B cell (primary cell): Measurements from ENCODE around the gene SKIC8. TPM values are rescaled to one million over a fixed set of nuclear protein-coding genes. Genes with fewer than 3 reads are reported as not detected.

Experiments used
- ATAC-seq: fragments of 200-7000 bp; cut with Tn5 transposase; one replicate; pipeline ENCODE4 v1.10.0; 2021; ENCODE audit warnings: low read depth, mild to moderate bottlenecking, moderate number of reproducible peaks, moderate library complexity
- CTCF ChIA-PET: fragments of 350-600 bp; sonication (Branson Sonifier 250); formaldehyde crosslinking; loops from one replicate; lab custom pipeline; 2021; ENCODE audit warnings: antibody characterized with exemption, inconsistent platforms; lab: Charles Lee
- POLR2A ChIA-PET: fragments of 350-600 bp; sonication (Branson Sonifier 250); formaldehyde crosslinking; loops from one replicate; lab custom pipeline; 2021; ENCODE audit warnings: antibody characterized with exemption; lab: Charles Lee
- DNase-seq: peaks from one replicate; pipeline ENCODE4 v3.0.0; 2013
- H2AFZ ChIP-seq: 2 replicates; pipeline ENCODE4 v1.6.1; 2012; ENCODE audit warnings: mild to moderate bottlenecking, low read depth, low read length; ENCODE audit not compliant: insufficient read depth, poor library complexity, severe bottlenecking
- H3K27ac ChIP-seq, 2 donors: 1 replicate in 1 of 2; 2 replicates in 1 of 2; pipeline ENCODE4 v1.5.1; 2012 to 2013; ENCODE audit warnings: low read length in 2 of 2, mild to moderate bottlenecking in 2 of 2, moderate library complexity in 1 of 2
- H3K27me3 ChIP-seq, 4 experiments: fragments of 200-600 bp in 1 of 4; sonication (generic) in 1 of 4; replicated peaks in 1 of 4; 1 replicate in 2 of 4; 2 replicates in 2 of 4; pipeline versions ENCODE4 v1.6.1 to v1.7.0; 2013 to 2016; ENCODE audit warnings: low read length in 3 of 4, mild to moderate bottlenecking in 2 of 4, mixed read lengths in 1 of 4, moderate library complexity in 1 of 4; ENCODE audit not compliant: insufficient read depth in 4 of 4, control insufficient read depth in 3 of 4; ENCODE audit errors: control extremely low read depth in 1 of 4
- H3K36me3 ChIP-seq, 2 experiments: replicated peaks in 1 of 2; 1 replicate in 1 of 2; 2 replicates in 1 of 2; pipeline versions ENCODE4 v1.6.1 to v1.7.1; 2013; ENCODE audit warnings: low read length in 1 of 2; ENCODE audit not compliant: insufficient read depth in 2 of 2, control insufficient read depth in 1 of 2; ENCODE audit errors: control extremely low read depth in 1 of 2, extremely low read depth in 1 of 2
- H3K4me1 ChIP-seq, 2 donors: fragments of 200-600 bp in 1 of 2; sonication (generic) in 1 of 2; 1 replicate in 1 of 2; 2 replicates in 1 of 2; pipeline versions ENCODE4 v1.5.1 to v1.6.1; 2013 to 2017; ENCODE audit warnings: low read length in 2 of 2; ENCODE audit not compliant: control insufficient read depth in 2 of 2, insufficient read depth in 2 of 2
- H3K4me2 ChIP-seq: replicated peaks from 2 replicates; pipeline ENCODE3; 2012; ENCODE audit warnings: mild to moderate bottlenecking, low read depth, low read length; ENCODE audit not compliant: poor library complexity, severe bottlenecking
- H3K4me3 ChIP-seq, 5 experiments: fragments of 200-600 bp in 1 of 5; sonication (generic) in 1 of 5; 1 replicate in 3 of 5; 2 replicates in 2 of 5; pipeline versions ENCODE4 v1.5.1 to v1.7.0; 2011 to 2016; ENCODE audit warnings: low read length in 4 of 5, mild to moderate bottlenecking in 4 of 5, low read depth in 2 of 5, control low read depth in 1 of 5, moderate library complexity in 1 of 5; ENCODE audit not compliant: insufficient read depth in 1 of 5; ENCODE audit errors: control extremely low read depth in 1 of 5, extremely low read depth in 1 of 5
- H3K79me2 ChIP-seq: fragments of 200-600 bp; sonication (generic); one replicate; pipeline ENCODE4 v1.6.0; 2016; ENCODE audit warnings: low read length; ENCODE audit not compliant: control insufficient read depth, insufficient read depth
- H3K9ac ChIP-seq: fragments of 200-600 bp; sonication (generic); 2 replicates; pipeline ENCODE4 v1.6.1; 2017; ENCODE audit warnings: mild to moderate bottlenecking, low read length, moderate library complexity
- H3K9me3 ChIP-seq, 3 donors: one replicate each; pipeline versions ENCODE4 v1.6.1 to v1.7.1; 2013; ENCODE audit warnings: low read length in 2 of 3; ENCODE audit not compliant: control insufficient read depth in 2 of 3, insufficient read depth in 1 of 3; ENCODE audit errors: control extremely low read depth in 1 of 3
- H4K20me1 ChIP-seq: 2 replicates; pipeline ENCODE4 v1.6.0; 2012; ENCODE audit warnings: mild to moderate bottlenecking, low read length; ENCODE audit not compliant: insufficient read depth, control insufficient read depth, poor library complexity, severe bottlenecking
- H3K27ac Mint-ChIP-seq: one replicate; pipeline ENCODE4 v1.8.0; 2021; ENCODE audit warnings: mixed read lengths
- H3K27me3 Mint-ChIP-seq: one replicate; pipeline ENCODE4 v1.8.0; 2021; ENCODE audit warnings: mixed read lengths
- H3K4me1 Mint-ChIP-seq: one replicate; pipeline ENCODE4 v1.8.0; 2021; ENCODE audit warnings: mixed read lengths
- H3K4me3 Mint-ChIP-seq: one replicate; pipeline ENCODE4 v1.8.0; 2021; ENCODE audit warnings: mixed read lengths
- H3K9me3 Mint-ChIP-seq: one replicate; pipeline ENCODE4 v1.8.0; 2022; ENCODE audit warnings: mixed read lengths; ENCODE audit not compliant: insufficient read depth
- EZH2 ChIP-seq: IDR thresholded peaks from 2 replicates; pipeline ENCODE4 v1.6.1; 2012; ENCODE audit warnings: borderline replicate concordance, low read depth, mild to moderate bottlenecking, moderate library complexity, low read length; ENCODE audit not compliant: insufficient read depth, poor library complexity, severe bottlenecking
- WGBS: methylation state at CpG from one replicate; pipeline ENCODE4 v1.1.5; 2013; ENCODE audit warnings: missing lambda C conversion rate; ENCODE audit not compliant: insufficient coverage; 5-methylcytosine and 5-hydroxymethylcytosine counted together
- intact Hi-C: fragments of 100-400 bp; cut with micrococcal nuclease; formaldehyde crosslinking; loops from one replicate; pipeline ENCODE4 v1.10.0; 2022
- polyA plus RNA-seq: library from polyadenylated mRNA; depleted of rRNA; stranded (reverse); fragments of >200 nt; gene quantifications from 2 replicates; pipeline ENCODE4 v1.2.3, GENCODE V29; 2012
- total RNA-seq, 2 donors: library from RNA; stranded (reverse); fragments of 120-200 nt in 1 of 2; gene quantifications; 1 replicate in 1 of 2; 2 replicates in 1 of 2; pipeline versions ENCODE4 v1.2.3 to v1.2.4, GENCODE V29; 2013 to 2022
- TF ChIP-seq, protein P1 (sequence below): fragments of 200-600 bp; IDR thresholded peaks from one replicate; pipeline ENCODE4 v1.8.0; 2022; ENCODE audit warnings: antibody characterized with exemption, mild to moderate bottlenecking

SKIC8 gene
- total and polyA plus RNA-seq, 2 donors (not counting 1 experiment from before 2014, with no cell fraction given) = 31.9 to 40.2 TPM

DNA sequence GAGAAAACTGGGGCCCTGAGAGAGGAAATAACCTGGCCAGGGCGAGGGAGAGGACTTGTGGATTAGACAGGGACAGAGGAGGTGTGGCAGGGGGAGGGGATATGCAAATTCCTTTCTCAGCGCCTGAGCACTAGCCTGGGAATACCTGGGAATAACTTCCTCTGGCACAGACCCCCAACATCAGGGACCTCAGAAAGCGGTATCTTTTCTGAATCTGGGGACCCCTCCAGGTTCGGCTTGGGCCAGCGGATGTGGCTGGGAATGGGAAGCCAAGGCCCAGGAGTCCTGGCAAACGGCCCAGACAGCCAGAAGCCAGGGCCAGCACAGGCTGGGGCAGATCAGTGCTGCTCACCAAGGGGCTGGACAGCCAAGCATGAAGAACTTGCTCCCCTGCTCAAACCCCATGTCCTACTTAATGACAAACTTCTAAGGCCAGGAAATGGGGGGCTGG lies 55.9 kb downstream of the SKIC8 start:
- CTCF ChIA-PET = interaction anchor here (1.4 to 8.0 kb wide), 3 partner anchors 47 to 284 kb away, joined by 7 to 195 read pairs (median 78); no protein-coding TSS in a partner anchor
- WGBS = 86% methylated on average over 6 of the region's 6 CpGs
- intact Hi-C loops = no loop called here

DNA sequence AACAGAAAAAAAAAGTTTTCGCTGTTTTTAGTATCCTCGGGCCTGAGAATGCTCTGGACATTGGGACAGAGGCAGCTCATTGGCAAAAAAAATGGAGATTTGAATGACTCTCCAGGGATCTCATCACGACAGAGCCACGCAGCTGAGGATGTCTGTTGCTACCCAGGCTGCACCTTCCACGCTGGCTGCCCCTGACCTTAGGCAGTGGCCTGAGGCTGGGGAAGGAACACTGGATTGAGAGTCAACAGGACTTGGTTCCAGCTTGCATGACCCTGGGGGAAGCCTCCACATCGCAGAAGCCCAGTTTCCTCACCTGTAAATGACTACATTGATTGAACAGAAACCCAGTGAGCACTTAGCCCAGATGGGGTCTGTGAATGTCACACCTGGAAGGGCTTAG lies 56.4 kb downstream of the SKIC8 start:
- Histone ChIP-seq H2AFZ (no peak overlapping the region), H3K9me3 (no peaks in the 10 kb centered on the region), H3K4me3 (no peak overlapping the region), H3K27me3 (peaks cover 0 to 7% (median 0%) of the 10 kb centered on the region in 4 experiments), H3K4me1 (no peaks in the 10 kb centered on the region), H3K27ac (no peak overlapping the region), H3K4me2 (no peak overlapping the region), H3K36me3 (no peaks in the 10 kb centered on the region), H4K20me1 (no peaks in the 10 kb centered on the region), H3K79me2 (no peaks in the 10 kb centered on the region), H3K9ac (no peak overlapping the region)
- Mint-ChIP-seq H3K4me1 (no peaks in the 10 kb centered on the region), H3K9me3 (no peaks in the 10 kb centered on the region), H3K27ac (no peak overlapping the region), H3K27me3 (peaks cover 6% of the 10 kb centered on the region), H3K4me3 (no peak overlapping the region)
- ChIA-PET CTCF (interaction anchor here (0.8 to 8.0 kb wide), 7 partner anchors 16 to 332 kb away, joined by 3 to 195 read pairs (median 6); no protein-coding TSS in a partner anchor), POLR2A (interaction anchor here (0.7 kb wide), 1 partner anchor 112 kb away, joined by 7 read pairs; no protein-coding TSS in a partner anchor)
- intact Hi-C loops = no loop called here
- ATAC-seq (no peak), DNase-seq (no peak)
- TF ChIP-seq, protein P1, sequence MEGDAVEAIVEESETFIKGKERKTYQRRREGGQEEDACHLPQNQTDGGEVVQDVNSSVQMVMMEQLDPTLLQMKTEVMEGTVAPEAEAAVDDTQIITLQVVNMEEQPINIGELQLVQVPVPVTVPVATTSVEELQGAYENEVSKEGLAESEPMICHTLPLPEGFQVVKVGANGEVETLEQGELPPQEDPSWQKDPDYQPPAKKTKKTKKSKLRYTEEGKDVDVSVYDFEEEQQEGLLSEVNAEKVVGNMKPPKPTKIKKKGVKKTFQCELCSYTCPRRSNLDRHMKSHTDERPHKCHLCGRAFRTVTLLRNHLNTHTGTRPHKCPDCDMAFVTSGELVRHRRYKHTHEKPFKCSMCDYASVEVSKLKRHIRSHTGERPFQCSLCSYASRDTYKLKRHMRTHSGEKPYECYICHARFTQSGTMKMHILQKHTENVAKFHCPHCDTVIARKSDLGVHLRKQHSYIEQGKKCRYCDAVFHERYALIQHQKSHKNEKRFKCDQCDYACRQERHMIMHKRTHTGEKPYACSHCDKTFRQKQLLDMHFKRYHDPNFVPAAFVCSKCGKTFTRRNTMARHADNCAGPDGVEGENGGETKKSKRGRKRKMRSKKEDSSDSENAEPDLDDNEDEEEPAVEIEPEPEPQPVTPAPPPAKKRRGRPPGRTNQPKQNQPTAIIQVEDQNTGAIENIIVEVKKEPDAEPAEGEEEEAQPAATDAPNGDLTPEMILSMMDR = no peak
- no peak for TF ChIP-seq EZH2
- WGBS = 87% methylated on average over 5 of the region's 6 CpGs

More for the DNA sequence above, 55.9 kb downstream of the SKIC8 start:
- H3K9me3 Mint-ChIP-seq = no peaks in the 10 kb centered on the region
- Histone ChIP-seq H3K4me2 (no peak overlapping the region), H3K27ac (no peak overlapping the region), H3K9ac (no peak overlapping the region), H4K20me1 (no peaks in the 10 kb centered on the region), H3K79me2 (no peaks in the 10 kb centered on the region), H3K36me3 (no peaks in the 10 kb centered on the region), H2AFZ (no peak overlapping the region), H3K4me1 (no peaks in the 10 kb centered on the region), H3K4me3 (no peak overlapping the region), H3K9me3 (no peaks in the 10 kb centered on the region), H3K27me3 (peaks cover 0 to 7% (median 0%) of the 10 kb centered on the region in 4 experiments)
- TF ChIP-seq, protein P1 = no peak
- POLR2A ChIA-PET = interaction anchor here (0.7 kb wide), 1 partner anchor 113 kb away, joined by 7 read pairs; no protein-coding TSS in a partner anchor
- H3K27ac Mint-ChIP-seq = no peak overlapping the region
- DNase-seq (no peak), ATAC-seq (no peak)
- no peaks in the 10 kb centered on the region for H3K4me1 Mint-ChIP-seq
- no peak overlapping the region for H3K4me3 Mint-ChIP-seq
- H3K27me3 Mint-ChIP-seq = peaks cover 6% of the 10 kb centered on the region
